ENCODE data around the gene ZNF444. TPM values are rescaled to one million over a fixed set of nuclear protein-coding genes. Genes with fewer than 3 reads are reported as not detected.
"Not testable (repeated sequence)": the region's sequence is repeated elsewhere in the genome, so short reads cannot be mapped to it uniquely, and the experiment has no call there.

The ZNF444 gene
- total and polyA plus RNA-seq, 4 donors = 27.8 to 55.5 (median 41.6) TPM

GRCh38 chr19:56201973-56202372 lies 60.9 kb downstream of the ZNF444 start, which contains the start of gene ZSCAN5C:
Gene ZSCAN5C (plus strand): TSS chr19:56202273. CDS start chr19:56205914, 3,641 bp downstream.
- Histone ChIP-seq H3K9me3 (ENCODE audit: control insufficient read depth in 4 of 4, insufficient read depth in 3 of 4, low read length in 3 of 4) (no peaks in the 10 kb centered on the region), H3K4me1 (ENCODE audit: control insufficient read depth in 5 of 5, insufficient read depth in 5 of 5, low read length in 5 of 5) (no peaks in the 10 kb centered on the region), H3K4me3 (no peak within 1 kb of the TSS), H3K9ac (ENCODE audit: insufficient read depth in 1 of 2, low read length in 2 of 2) (no peak within 1 kb of the TSS), H3K27ac (ENCODE audit: low read depth in 1 of 2, low read length in 1 of 2) (no peak within 1 kb of the TSS), H3K36me3 (ENCODE audit: control insufficient read depth in 4 of 4, insufficient read depth in 4 of 4, low read length in 4 of 4) (no peaks in the 10 kb centered on the region), H3K27me3 (ENCODE audit: control insufficient read depth in 3 of 3, insufficient read depth in 3 of 3, low read length in 2 of 3) (no peaks in the 10 kb centered on the region)
- no peak for TF ChIP-seq CTCF (IDR thresholded peaks at IDR 0.05; ENCODE audit: control extremely low read depth, extremely low read depth)
- ATAC-seq (ENCODE audit: insufficient read depth, low FRiP score) = no peak
- WGBS, 2 donors = 59 to 77% methylated on average over 3 of the region's 3 CpGs
- no peak for DNase-seq

- not testable (repeated sequence) for H3K36me3 ChIP-seq (ENCODE audit: control insufficient read depth in 4 of 4, insufficient read depth in 4 of 4, low read length in 4 of 4); H3K27ac ChIP-seq (ENCODE audit: low read depth in 1 of 2, low read length in 1 of 2); H3K9me3 ChIP-seq (ENCODE audit: control insufficient read depth in 4 of 4, insufficient read depth in 3 of 4, low read length in 3 of 4); H3K4me1 ChIP-seq (ENCODE audit: control insufficient read depth in 5 of 5, insufficient read depth in 5 of 5, low read length in 5 of 5); ATAC-seq (ENCODE audit: insufficient read depth, low FRiP score); H3K27me3 ChIP-seq (ENCODE audit: control insufficient read depth in 3 of 3, insufficient read depth in 3 of 3, low read length in 2 of 3); H3K4me3 ChIP-seq; H3K9ac ChIP-seq (ENCODE audit: insufficient read depth in 1 of 2, low read length in 2 of 2); DNase-seq
- 80 to 85% methylated on average over 4 to 5 of the region's 5 CpGs for WGBS, 2 donors
These were observed 66.5 kb downstream of the ZNF444 start for GRCh38 chr19:56207581-56207980.

GRCh38 chr19:56209091-56209490 lies 68.0 kb downstream of the ZNF444 start:
- ATAC-seq (ENCODE audit: insufficient read depth, low FRiP score) = no peak
- TF ChIP-seq CTCF (IDR thresholded peaks at IDR 0.05; ENCODE audit: control extremely low read depth, extremely low read depth) = no peak
- no peak for DNase-seq
- no peak overlapping the region for H3K4me3 ChIP-seq
- 68 to 75% methylated on average over 12 of the region's 12 CpGs for WGBS, 2 donors
- H3K36me3 ChIP-seq (ENCODE audit: control insufficient read depth in 4 of 4, insufficient read depth in 4 of 4, low read length in 4 of 4) = no peaks in the 10 kb centered on the region
- peaks cover 0 to 3% (median 0%) of the 10 kb centered on the region in 4 donors for H3K9me3 ChIP-seq (ENCODE audit: control insufficient read depth in 4 of 4, insufficient read depth in 3 of 4, low read length in 3 of 4)
- no peak overlapping the region for H3K27ac ChIP-seq (ENCODE audit: low read depth in 1 of 2, low read length in 1 of 2)
- H3K27me3 ChIP-seq (ENCODE audit: control insufficient read depth in 3 of 3, insufficient read depth in 3 of 3, low read length in 2 of 3) = no peaks in the 10 kb centered on the region
- H3K9ac ChIP-seq (ENCODE audit: insufficient read depth in 1 of 2, low read length in 2 of 2) = no peak overlapping the region
- no peaks in the 10 kb centered on the region for H3K4me1 ChIP-seq (ENCODE audit: control insufficient read depth in 5 of 5, insufficient read depth in 5 of 5, low read length in 5 of 5)

GRCh38 chr19:56210036-56210435 lies 68.9 kb downstream of the ZNF444 start:
- not testable (repeated sequence) for ATAC-seq (ENCODE audit: insufficient read depth, low FRiP score); H3K27ac ChIP-seq (ENCODE audit: low read depth in 1 of 2, low read length in 1 of 2); H3K9ac ChIP-seq (ENCODE audit: insufficient read depth in 1 of 2, low read length in 2 of 2); H3K4me3 ChIP-seq; H3K9me3 ChIP-seq (ENCODE audit: control insufficient read depth in 4 of 4, insufficient read depth in 3 of 4, low read length in 3 of 4); H3K4me1 ChIP-seq (ENCODE audit: control insufficient read depth in 5 of 5, insufficient read depth in 5 of 5, low read length in 5 of 5); H3K27me3 ChIP-seq (ENCODE audit: control insufficient read depth in 3 of 3, insufficient read depth in 3 of 3, low read length in 2 of 3); H3K36me3 ChIP-seq (ENCODE audit: control insufficient read depth in 4 of 4, insufficient read depth in 4 of 4, low read length in 4 of 4); DNase-seq
- WGBS, 2 donors = 94% methylated on average over 9 of the region's 9 CpGs

Small RNAs within 50 kb of the gene (small RNA-seq; reads per million reads assigned to genes)
- gene AC024580.2 (ENCODE audit: low replicate concordance) (not detected), gene RF00019 (ENCODE audit: low replicate concordance) (not detected)

Other genes with a start within 250 kb of the ZNF444 start
- gene NLRP13, start 209.0 kb upstream of the ZNF444 start, total RNA-seq = not detected
- not detected for gene NLRP13, start 209.0 kb upstream of the ZNF444 start, polyA plus RNA-seq
- gene NLRP8, start 193.5 kb upstream of the ZNF444 start, total RNA-seq = not detected
- not detected for gene NLRP8, start 193.5 kb upstream of the ZNF444 start, polyA plus RNA-seq
- gene NLRP5, start 154.5 kb upstream of the ZNF444 start, total RNA-seq = not detected
- gene NLRP5, start 154.5 kb upstream of the ZNF444 start, polyA plus RNA-seq = not detected
- 10 to 100 TPM; 27.5 to 44.7 TPM for gene ZNF787, start 20.0 kb upstream of the ZNF444 start, total RNA-seq
- 10 to 100 TPM; 29.3 to 35.1 TPM for gene ZNF787, start 20.0 kb upstream of the ZNF444 start, polyA plus RNA-seq
- not detected for gene GALP, start 34.7 kb downstream of the ZNF444 start, total RNA-seq
- not detected for gene GALP, start 34.7 kb downstream of the ZNF444 start, polyA plus RNA-seq
- not detected for gene ZSCAN5B, start 56.5 kb downstream of the ZNF444 start, total RNA-seq
- under 1 TPM; 0.05 to 0.08 TPM for gene ZSCAN5B, start 56.5 kb downstream of the ZNF444 start, polyA plus RNA-seq
- not detected for gene ZSCAN5C, start 61.0 kb downstream of the ZNF444 start, total RNA-seq
- not detected for gene ZSCAN5C, start 61.0 kb downstream of the ZNF444 start, polyA plus RNA-seq
- gene EDDM13, start 131.5 kb downstream of the ZNF444 start, total RNA-seq = 1 to 10 TPM in 1 of 2 donors, not detected in 1; 1.1 TPM
- 1 to 10 TPM; 1.3 to 3.0 TPM for gene EDDM13, start 131.5 kb downstream of the ZNF444 start, polyA plus RNA-seq
- gene ZSCAN5A, start 173.6 kb downstream of the ZNF444 start, total RNA-seq = 10 to 100 TPM; 11.8 to 17.4 TPM
- gene ZSCAN5A, start 173.6 kb downstream of the ZNF444 start, polyA plus RNA-seq = 1 to 10 TPM; 5.5 to 8.5 TPM